Uterus (tissue), 2 donors: ENCODE data around the gene WASF2.

ENCODE experiments used
- POLR2A ChIP-seq, 2 donors: fragments of 450-650 bp; IDR thresholded peaks; one replicate each; pipeline ENCODE4 v1.6.1; 2016; ENCODE audit warnings: antibody characterized with exemption in 2 of 2, mild to moderate bottlenecking in 1 of 2, moderate library complexity in 1 of 2
- TF ChIP-seq, protein P1 (sequence below), 4 experiments: fragments of 200-600 bp in 2 of 4; fragments of 450-650 bp in 2 of 4; sonication (generic) in 2 of 4; IDR thresholded peaks; one replicate each; pipeline ENCODE4 v1.5.1; 2016 to 2019; ENCODE audit warnings: antibody characterized with exemption in 4 of 4, mild to moderate bottlenecking in 2 of 4, moderate library complexity in 1 of 4

DNA sequence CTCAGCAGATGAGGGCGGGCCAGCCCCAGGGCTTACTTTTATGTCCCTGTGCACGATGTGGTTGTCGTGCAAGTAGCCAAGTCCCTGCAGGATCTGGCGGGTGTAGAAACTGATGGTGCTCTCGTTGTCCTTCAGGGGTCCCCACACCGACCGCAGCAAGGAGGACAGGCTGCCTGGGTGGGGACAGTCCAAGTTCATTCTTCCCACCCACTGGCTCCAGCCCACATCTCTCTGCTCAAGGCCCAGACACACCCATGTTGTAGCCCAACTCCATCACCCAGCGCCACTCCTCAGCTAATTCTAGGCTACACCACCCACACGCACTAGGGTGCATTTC is 130.2 kb downstream of the WASF2 start:
- TF ChIP-seq, protein P1, sequence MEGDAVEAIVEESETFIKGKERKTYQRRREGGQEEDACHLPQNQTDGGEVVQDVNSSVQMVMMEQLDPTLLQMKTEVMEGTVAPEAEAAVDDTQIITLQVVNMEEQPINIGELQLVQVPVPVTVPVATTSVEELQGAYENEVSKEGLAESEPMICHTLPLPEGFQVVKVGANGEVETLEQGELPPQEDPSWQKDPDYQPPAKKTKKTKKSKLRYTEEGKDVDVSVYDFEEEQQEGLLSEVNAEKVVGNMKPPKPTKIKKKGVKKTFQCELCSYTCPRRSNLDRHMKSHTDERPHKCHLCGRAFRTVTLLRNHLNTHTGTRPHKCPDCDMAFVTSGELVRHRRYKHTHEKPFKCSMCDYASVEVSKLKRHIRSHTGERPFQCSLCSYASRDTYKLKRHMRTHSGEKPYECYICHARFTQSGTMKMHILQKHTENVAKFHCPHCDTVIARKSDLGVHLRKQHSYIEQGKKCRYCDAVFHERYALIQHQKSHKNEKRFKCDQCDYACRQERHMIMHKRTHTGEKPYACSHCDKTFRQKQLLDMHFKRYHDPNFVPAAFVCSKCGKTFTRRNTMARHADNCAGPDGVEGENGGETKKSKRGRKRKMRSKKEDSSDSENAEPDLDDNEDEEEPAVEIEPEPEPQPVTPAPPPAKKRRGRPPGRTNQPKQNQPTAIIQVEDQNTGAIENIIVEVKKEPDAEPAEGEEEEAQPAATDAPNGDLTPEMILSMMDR (IDR thresholded peaks at IDR 0.05) = no peak
- no peak for TF ChIP-seq POLR2A (IDR thresholded peaks at IDR 0.05)
